NB4 (cell line): ENCODE results near the gene CLIP4.

Experiments used
- CTCF ChIP-seq: IDR thresholded peaks from one replicate; pipeline ENCODE4 v1.5.1; 2012; ENCODE audit warnings: low read depth, low read length
- POLR2A ChIP-seq: IDR thresholded peaks from 2 replicates; pipeline ENCODE4 v1.6.1; 2011; ENCODE audit warnings: mild to moderate bottlenecking; ENCODE audit not compliant: insufficient read length; ENCODE audit errors: extremely low read depth

GRCh38 chr2:29236074-29236473, 120.9 kb downstream of the CLIP4 start:
- no peak for TF ChIP-seq CTCF
- TF ChIP-seq POLR2A: no peak
